GM12878 (cell line): Measurements from ENCODE around the gene TRMU. TPM values are rescaled to one million over a fixed set of nuclear protein-coding genes. Genes with fewer than 3 reads are reported as not detected.

Experiments used
- ATF7 ChIP-seq: fragments of 450-650 bp; IDR thresholded peaks from 2 replicates; pipeline ENCODE4 v1.6.1; 2016; ENCODE audit warnings: low read depth, mild to moderate bottlenecking
- CHD1 ChIP-seq: IDR thresholded peaks from 2 replicates; pipeline ENCODE4 v1.6.1; 2012; ENCODE audit warnings: low read depth, low read length, improper control_type of control experiment
- DPF2 ChIP-seq: fragments of 450-650 bp; IDR thresholded peaks from 2 replicates; pipeline ENCODE4 v1.6.1; 2017; ENCODE audit warnings: mild to moderate bottlenecking
- HDGF ChIP-seq: fragments of 450-650 bp; IDR thresholded peaks from 2 replicates; pipeline ENCODE4 v1.6.1; 2016; ENCODE audit warnings: antibody characterized with exemption
- KLF5 ChIP-seq: fragments of 450-650 bp; IDR thresholded peaks from 2 replicates; pipeline ENCODE4 v1.6.1; 2014; ENCODE audit warnings: mild to moderate bottlenecking; ENCODE audit not compliant: partially characterized antibody
- MEF2B ChIP-seq: fragments of 450-650 bp; IDR thresholded peaks from 2 replicates; pipeline ENCODE4 v1.6.1; 2018; ENCODE audit warnings: mild to moderate bottlenecking, moderate library complexity; ENCODE audit not compliant: partially characterized antibody, poor library complexity, severe bottlenecking
- PAX5 ChIP-seq: IDR thresholded peaks from 2 replicates; pipeline ENCODE4 v1.6.1; 2011; ENCODE audit warnings: low read depth, low read length, borderline replicate concordance
- PKNOX1 ChIP-seq: fragments of 450-650 bp; IDR thresholded peaks from 2 replicates; pipeline ENCODE4 v1.6.1; 2016; ENCODE audit warnings: mild to moderate bottlenecking
- RAD51 ChIP-seq: fragments of 450-650 bp; IDR thresholded peaks from 2 replicates; pipeline ENCODE4 v1.6.1; 2016; ENCODE audit warnings: moderate library complexity, mild to moderate bottlenecking, inconsistent platforms
- SREBF1 ChIP-seq: IDR thresholded peaks from 2 replicates; pipeline ENCODE4 v1.6.1; 2012; ENCODE audit warnings: mild to moderate bottlenecking, low read length
- SUPT20H ChIP-seq: IDR thresholded peaks from 2 replicates; pipeline ENCODE4 v1.6.1; 2011; ENCODE audit warnings: low read depth, mild to moderate bottlenecking, low read length, moderate library complexity, borderline replicate concordance; ENCODE audit not compliant: control insufficient read depth
- ZBTB33 ChIP-seq: fragments of 450-650 bp; IDR thresholded peaks from 2 replicates; pipeline ENCODE4 v1.6.1; 2017; ENCODE audit warnings: mild to moderate bottlenecking
- ZBTB40 ChIP-seq: fragments of 450-650 bp; IDR thresholded peaks from 2 replicates; pipeline ENCODE4 v1.6.1; 2016; ENCODE audit warnings: mild to moderate bottlenecking, moderate library complexity, borderline replicate concordance
- ZZZ3 ChIP-seq: IDR thresholded peaks from 2 replicates; pipeline ENCODE4 v1.6.1; 2011; ENCODE audit warnings: low read depth; ENCODE audit not compliant: control insufficient read depth, insufficient read length
- polyA plus RNA-seq, 11 experiments: library from polyadenylated mRNA; depleted of rRNA in 4 of 11; unstranded in 6 of 11; stranded (reverse) in 5 of 11; fragments of >200 nt; fragmentation: Nextera tagmentation in 4 of 11; fragmentation: Illumina TruSeq in 1 of 11; extraction: Ambion mirVana in 4 of 11; extraction: Trizol in 1 of 11; gene quantifications; 1 replicate in 1 of 11; 2 replicates in 10 of 11; pipeline versions ENCODE4 v1.2.1 to v1.2.3, GENCODE V29; 2011 to 2016; ENCODE audit warnings: inconsistent platforms in 2 of 11, missing spikeins in 2 of 11, low read depth in 1 of 11
- total RNA-seq, 4 experiments: library from RNA; depleted of rRNA in 3 of 4; stranded (reverse); fragments of >200 nt in 3 of 4; fragmentation: Illumina TruSeq in 1 of 4; extraction: Trizol in 1 of 4; gene quantifications; 2 replicates each; pipeline versions ENCODE4 v1.2.1 to v1.2.3, GENCODE V29; 2013 to 2021
- TF ChIP-seq, protein P1 (sequence below), 3 experiments: IDR thresholded peaks in 2 of 3; conservative IDR thresholded peaks in 1 of 3; 2 replicates each; pipeline ENCODE4 v1.5.1; 2011; ENCODE audit warnings: low read depth in 3 of 3, low read length in 3 of 3, mild to moderate bottlenecking in 3 of 3, control low read depth in 2 of 3, moderate library complexity in 2 of 3, inconsistent platforms in 1 of 3, mixed read lengths in 1 of 3; ENCODE audit not compliant: control insufficient read depth in 2 of 3, insufficient read depth in 1 of 3; ENCODE audit errors: extremely low read depth in 1 of 3
- TF ChIP-seq, protein P2 (sequence below): IDR thresholded peaks from 2 replicates; pipeline ENCODE4 v1.6.1; 2012; ENCODE audit warnings: low read depth, low read length, improper control_type of control experiment
- TF ChIP-seq, protein P3 (sequence below): IDR thresholded peaks from 2 replicates; pipeline ENCODE4 v1.6.1; 2011; ENCODE audit warnings: low read depth, low read length, improper control_type of control experiment, borderline replicate concordance

The TRMU gene
- total and polyA plus RNA-seq, 10 of the 15 experiments (the other 5 are each of a cell fraction or from before 2014, with no cell fraction given), result 3.5 to 57.0 (median 44.0) TPM

- TF ChIP-seq ZZZ3, result no peak
- TF ChIP-seq, protein P1, sequence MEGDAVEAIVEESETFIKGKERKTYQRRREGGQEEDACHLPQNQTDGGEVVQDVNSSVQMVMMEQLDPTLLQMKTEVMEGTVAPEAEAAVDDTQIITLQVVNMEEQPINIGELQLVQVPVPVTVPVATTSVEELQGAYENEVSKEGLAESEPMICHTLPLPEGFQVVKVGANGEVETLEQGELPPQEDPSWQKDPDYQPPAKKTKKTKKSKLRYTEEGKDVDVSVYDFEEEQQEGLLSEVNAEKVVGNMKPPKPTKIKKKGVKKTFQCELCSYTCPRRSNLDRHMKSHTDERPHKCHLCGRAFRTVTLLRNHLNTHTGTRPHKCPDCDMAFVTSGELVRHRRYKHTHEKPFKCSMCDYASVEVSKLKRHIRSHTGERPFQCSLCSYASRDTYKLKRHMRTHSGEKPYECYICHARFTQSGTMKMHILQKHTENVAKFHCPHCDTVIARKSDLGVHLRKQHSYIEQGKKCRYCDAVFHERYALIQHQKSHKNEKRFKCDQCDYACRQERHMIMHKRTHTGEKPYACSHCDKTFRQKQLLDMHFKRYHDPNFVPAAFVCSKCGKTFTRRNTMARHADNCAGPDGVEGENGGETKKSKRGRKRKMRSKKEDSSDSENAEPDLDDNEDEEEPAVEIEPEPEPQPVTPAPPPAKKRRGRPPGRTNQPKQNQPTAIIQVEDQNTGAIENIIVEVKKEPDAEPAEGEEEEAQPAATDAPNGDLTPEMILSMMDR (IDR thresholded peaks at IDR 0.05 in 2 of 3, conservative IDR thresholded peaks at IDR 0.05 in 1 of 3; ENCODE audit: control insufficient read depth in 2 of 3, extremely low read depth in 1 of 3, insufficient read depth in 1 of 3, low read depth in 3 of 3, low read length in 3 of 3), result no peak
- TF ChIP-seq HDGF, result peak; percentile 63; the same call in 1 of the 2 replicates
- TF ChIP-seq RAD51, result no peak
- TF ChIP-seq, protein P2, sequence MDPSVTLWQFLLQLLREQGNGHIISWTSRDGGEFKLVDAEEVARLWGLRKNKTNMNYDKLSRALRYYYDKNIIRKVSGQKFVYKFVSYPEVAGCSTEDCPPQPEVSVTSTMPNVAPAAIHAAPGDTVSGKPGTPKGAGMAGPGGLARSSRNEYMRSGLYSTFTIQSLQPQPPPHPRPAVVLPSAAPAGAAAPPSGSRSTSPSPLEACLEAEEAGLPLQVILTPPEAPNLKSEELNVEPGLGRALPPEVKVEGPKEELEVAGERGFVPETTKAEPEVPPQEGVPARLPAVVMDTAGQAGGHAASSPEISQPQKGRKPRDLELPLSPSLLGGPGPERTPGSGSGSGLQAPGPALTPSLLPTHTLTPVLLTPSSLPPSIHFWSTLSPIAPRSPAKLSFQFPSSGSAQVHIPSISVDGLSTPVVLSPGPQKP, result peak; percentile 44; the same call in 1 of the 2 replicates
- TF ChIP-seq PKNOX1, result no peak
- TF ChIP-seq SUPT20H, result no peak
- TF ChIP-seq KLF5, result no peak
- peak; percentile 90 for TF ChIP-seq ATF7
- TF ChIP-seq, protein P3, sequence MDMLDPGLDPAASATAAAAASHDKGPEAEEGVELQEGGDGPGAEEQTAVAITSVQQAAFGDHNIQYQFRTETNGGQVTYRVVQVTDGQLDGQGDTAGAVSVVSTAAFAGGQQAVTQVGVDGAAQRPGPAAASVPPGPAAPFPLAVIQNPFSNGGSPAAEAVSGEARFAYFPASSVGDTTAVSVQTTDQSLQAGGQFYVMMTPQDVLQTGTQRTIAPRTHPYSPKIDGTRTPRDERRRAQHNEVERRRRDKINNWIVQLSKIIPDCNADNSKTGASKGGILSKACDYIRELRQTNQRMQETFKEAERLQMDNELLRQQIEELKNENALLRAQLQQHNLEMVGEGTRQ, result no peak
- TF ChIP-seq CHD1, result no peak
- peak; percentile 88 for TF ChIP-seq ZBTB40
- TF ChIP-seq MEF2B, result peak; percentile 60
- TF ChIP-seq PAX5, result peak; percentile 89; the same call in 1 of the 2 replicates
- no peak for TF ChIP-seq ZBTB33
- TF ChIP-seq SREBF1, result no peak
- TF ChIP-seq DPF2, result peak; percentile 85
Observed at GRCh38 chr22:46287873-46288751, 47.4 kb upstream of the TRMU start (continued).
